Limb (tissue), 2 donors: ENCODE data around the gene AQP11.
"Not testable (repeated sequence)": the region's sequence is repeated elsewhere in the genome, so short reads cannot be mapped to it uniquely, and the experiment has no call there.

ENCODE experiments used
- DNase-seq, 2 donors: peaks; one replicate each; pipeline ENCODE4 v3.0.0-alpha.2; 2016; ENCODE audit errors: extremely low spot score in 2 of 2

The AQP11 gene

GRCh38 chr11:77592727-77593126 is 3.0 kb downstream of the AQP11 start:
- no peak for DNase-seq

DNA sequence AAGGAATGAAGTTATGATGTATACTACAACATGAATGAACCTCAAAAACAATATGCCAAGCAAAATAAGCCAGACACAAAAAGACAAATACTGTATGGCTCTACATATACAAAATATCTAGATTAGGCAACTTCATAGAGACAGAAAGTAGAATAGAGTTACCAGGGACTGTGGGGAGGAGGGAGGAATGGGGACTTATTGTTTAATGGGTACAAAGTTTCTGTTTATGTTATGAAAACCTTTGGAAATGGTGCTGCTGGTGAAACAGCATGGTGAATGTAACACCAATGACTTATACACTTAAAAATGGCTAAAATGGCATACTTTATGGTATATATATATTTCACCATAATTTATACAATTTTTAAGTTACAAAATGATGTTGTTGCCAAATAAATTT is 4.1 kb downstream of the AQP11 start:
- DNase-seq = no peak

DNA sequence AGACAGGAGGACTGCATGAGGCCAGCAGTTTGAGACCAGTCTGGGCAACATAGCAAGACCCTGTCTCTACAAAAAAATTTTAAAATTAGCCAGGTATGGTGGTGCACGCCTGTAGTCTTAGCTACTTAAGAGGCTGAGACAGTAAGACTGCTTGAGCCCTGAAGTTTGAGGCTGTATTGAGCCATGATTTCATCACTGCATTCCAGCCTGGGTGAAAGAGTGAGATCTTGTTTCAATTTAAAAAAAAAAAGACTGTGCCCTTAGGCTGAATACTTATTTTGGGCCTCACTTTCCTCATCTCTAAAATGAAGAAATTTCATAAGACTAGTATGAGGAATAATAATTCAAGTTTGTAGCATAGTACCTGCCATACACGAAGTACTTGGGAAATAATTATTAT is 6.9 kb downstream of the AQP11 start:
- DNase-seq = no peak

- no peak for DNase-seq
Observed at GRCh38 chr11:77598195-77598594, 8.4 kb downstream of the AQP11 start.

- no peak for DNase-seq
Observed at GRCh38 chr11:77602381-77603088, 12.8 kb downstream of the AQP11 start.

- DNase-seq = no peak
Observed at GRCh38 chr11:77604281-77604680, 14.5 kb downstream of the AQP11 start.

DNA sequence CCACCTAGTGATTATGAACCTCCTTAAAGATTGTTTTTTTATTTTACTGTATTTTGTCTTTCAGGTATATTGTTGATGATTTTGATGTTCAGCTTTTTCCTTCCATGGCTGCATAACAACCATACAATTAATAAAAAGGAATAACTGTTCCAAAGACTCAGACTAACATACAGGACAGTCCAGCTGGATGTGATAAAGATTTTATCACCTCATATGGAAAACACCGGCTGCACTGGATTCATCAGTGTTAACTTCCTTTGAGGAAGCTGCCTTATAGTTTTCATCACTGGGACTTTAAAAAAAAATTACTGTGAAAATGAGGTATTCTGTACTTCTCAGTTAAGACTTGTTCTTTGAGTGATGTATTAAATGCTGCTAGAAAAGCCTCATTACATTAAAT is 19.5 kb downstream of the AQP11 start:
- no peak for DNase-seq

DNA sequence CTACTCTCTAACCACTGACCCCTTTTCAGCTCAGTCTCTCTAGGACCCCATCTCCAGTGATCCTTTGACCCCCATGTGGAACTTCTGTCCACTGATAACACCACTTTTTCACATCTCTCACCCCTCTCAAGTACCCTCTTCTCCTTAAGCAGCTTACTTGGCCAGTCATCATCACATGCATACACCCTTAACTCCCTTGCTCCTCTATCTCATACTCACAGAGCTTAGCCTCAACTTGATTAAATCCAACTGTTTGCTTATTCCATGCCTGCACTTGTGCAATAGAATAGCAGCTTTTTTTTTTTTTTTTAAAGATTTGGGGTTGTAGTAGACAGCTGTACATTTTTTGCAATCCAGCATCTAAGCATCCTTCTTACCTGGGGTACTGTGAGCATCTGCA is 22.2 kb downstream of the AQP11 start:
- no peak for DNase-seq

GRCh38 chr11:77617892-77618291 is 28.1 kb downstream of the AQP11 start:
- DNase-seq = no peak

GRCh38 chr11:77619576-77620198 is 29.9 kb downstream of the AQP11 start:
- peak in 1 of 2 donors; percentile 29 for DNase-seq

- DNase-seq = no peak
Observed at GRCh38 chr11:77630157-77630710, 40.5 kb downstream of the AQP11 start.

- DNase-seq = not testable (repeated sequence)
Observed at GRCh38 chr11:77633926-77634325, 44.2 kb downstream of the AQP11 start.

GRCh38 chr11:77636731-77637344 is 47.1 kb downstream of the AQP11 start:
- DNase-seq = no peak

- peak; percentile 90 to 94 for DNase-seq
Observed at GRCh38 chr11:77637345-77638165, 47.8 kb downstream of the AQP11 start, which contains the start of gene CLNS1A. Gene CLNS1A (minus strand): TSS chr11:77637794. CDS start chr11:77637714, 80 bp downstream.

DNA sequence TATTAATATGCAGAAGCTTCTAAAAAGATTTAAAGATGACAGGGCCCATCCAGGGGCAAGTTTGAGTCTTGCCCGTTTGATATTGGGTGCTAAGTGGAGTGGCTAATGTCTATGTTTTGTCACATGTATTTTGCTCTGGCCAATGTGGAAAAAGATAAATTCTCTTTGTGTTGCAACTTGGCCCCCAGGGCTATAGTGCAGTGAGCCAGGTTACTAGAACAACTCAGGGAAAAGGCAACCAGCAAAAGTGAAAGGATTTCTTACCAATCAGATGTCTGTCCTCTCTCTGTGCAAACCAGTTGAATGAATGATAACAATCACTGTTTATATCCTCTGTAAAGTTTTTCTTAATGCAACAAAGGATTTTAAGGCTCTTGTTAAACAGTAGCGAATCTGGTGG is 52.5 kb downstream of the AQP11 start:
- DNase-seq = no peak

- no peak for DNase-seq
Observed at GRCh38 chr11:77644887-77645286, 55.1 kb downstream of the AQP11 start.

DNA sequence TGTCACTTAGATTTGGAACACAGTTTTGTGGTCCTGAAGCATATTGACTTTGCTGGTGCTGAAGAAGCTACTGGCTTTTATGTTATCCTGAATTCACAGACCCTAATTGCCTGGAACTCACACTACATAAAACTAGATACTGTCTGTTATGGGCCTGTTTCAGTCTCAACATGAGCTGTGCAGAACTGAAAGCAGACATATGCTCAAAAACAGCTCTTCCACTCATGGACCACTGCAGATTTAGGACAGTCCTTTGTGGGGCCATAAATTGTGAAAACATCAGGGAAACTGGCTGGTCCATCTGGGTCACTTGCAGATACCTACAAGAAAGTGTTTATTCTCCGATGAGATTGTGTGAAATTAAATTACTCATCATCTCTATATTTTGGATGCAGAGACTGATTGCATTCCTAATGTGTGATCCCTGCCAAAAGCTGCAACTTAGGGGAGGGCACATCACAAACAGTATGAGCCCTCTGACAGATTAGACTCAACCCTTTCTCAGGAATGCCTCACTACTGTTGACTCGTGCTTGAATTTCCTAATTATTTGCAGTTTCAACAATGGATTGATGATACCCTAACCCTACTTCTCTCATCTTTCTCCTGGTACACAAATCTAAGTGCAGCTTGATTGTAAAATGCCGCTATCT is 58.0 kb downstream of the AQP11 start:
- no peak for DNase-seq

- DNase-seq = no peak
Observed at GRCh38 chr11:77650123-77650522, 60.4 kb downstream of the AQP11 start.

DNA sequence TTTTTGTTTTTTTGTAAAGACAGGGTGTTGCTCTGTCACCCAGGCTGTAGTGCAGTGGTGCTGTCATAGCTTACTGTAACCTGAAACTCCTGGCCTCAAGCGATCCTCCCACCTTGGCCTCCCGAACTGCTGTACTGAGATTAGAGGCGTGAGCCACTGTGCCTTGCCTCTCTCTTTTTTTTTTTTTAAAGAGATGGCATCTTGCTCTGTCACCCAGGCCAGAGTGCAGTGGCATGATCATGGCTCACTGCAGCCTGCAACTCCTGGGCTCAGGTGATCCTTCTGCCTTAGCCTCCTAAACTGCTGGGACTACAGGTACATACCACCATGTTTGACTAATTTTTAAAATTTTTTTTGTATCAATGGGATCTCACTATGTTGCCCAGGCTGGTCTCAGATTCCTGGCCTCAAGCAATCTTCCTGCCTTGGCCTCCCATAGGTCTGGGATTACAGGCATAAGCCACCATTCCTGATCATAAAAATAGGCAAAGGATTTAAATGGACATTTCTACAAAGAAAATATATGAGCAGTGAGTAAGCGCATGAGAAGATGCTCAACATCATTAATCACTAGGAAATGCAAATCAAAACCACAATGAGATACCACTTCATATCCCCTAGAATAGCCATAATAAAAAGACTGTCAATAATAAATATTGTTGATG is 65.1 kb downstream of the AQP11 start:
- no peak for DNase-seq

GRCh38 chr11:77656362-77656761 is 66.6 kb downstream of the AQP11 start:
- no peak for DNase-seq
